Type B pancreatic cell (in vitro differentiated cells): ENCODE measurements around the gene P2RX1. TPM values are rescaled to one million over a fixed set of nuclear protein-coding genes. Genes with fewer than 3 reads are reported as not detected.

Source experiments
- DNase-seq: peaks from one replicate; pipeline ENCODE4 v3.0.0; 2021; ENCODE audit warnings: mixed read lengths; ENCODE audit not compliant: unreplicated experiment; ENCODE audit errors: extremely low spot score
- H3K27ac Mint-ChIP-seq: 2 replicates; pipeline ENCODE4 v1.8.0; 2021; ENCODE audit warnings: mild to moderate bottlenecking, mixed read lengths
- H3K27me3 Mint-ChIP-seq: 2 replicates; pipeline ENCODE4 v1.8.0; 2021; ENCODE audit warnings: mixed read lengths
- H3K36me3 Mint-ChIP-seq: 2 replicates; pipeline ENCODE4 v1.8.0; 2021; ENCODE audit warnings: mixed read lengths
- H3K4me1 Mint-ChIP-seq: one replicate; pipeline ENCODE4 v1.8.0; 2021; ENCODE audit warnings: mixed read lengths; ENCODE audit not compliant: unreplicated experiment
- H3K4me3 Mint-ChIP-seq: 2 replicates; pipeline ENCODE4 v1.8.0; 2021; ENCODE audit warnings: mild to moderate bottlenecking, mixed read lengths
- H3K9me3 Mint-ChIP-seq: 2 replicates; pipeline ENCODE4 v1.8.0; 2021; ENCODE audit warnings: mixed read lengths
- total RNA-seq: library from RNA; stranded (reverse); gene quantifications from 2 replicates; pipeline ENCODE4 v1.2.1, GENCODE V29; 2021; ENCODE audit warnings: low replicate concordance
- TF ChIP-seq, protein P1 (sequence below): fragments of 200-600 bp; sonication (generic); conservative IDR thresholded peaks from 2 replicates; pipeline ENCODE4 v1.5.0; 2021; ENCODE audit warnings: antibody characterized with exemption, mild to moderate bottlenecking

Gene P2RX1
- total RNA-seq, 1 donor from 2014 or later, result not detected

- Mint-ChIP-seq H3K27me3 (peaks cover 28% of the 10 kb centered on the region), H3K9me3 (no peaks in the 10 kb centered on the region), H3K36me3 (no peaks in the 10 kb centered on the region), H3K4me3 (no peak overlapping the region), H3K27ac (peak overlapping the region; percentile 44), H3K4me1 (peaks cover 23% of the 10 kb centered on the region)
- TF ChIP-seq, protein P1, sequence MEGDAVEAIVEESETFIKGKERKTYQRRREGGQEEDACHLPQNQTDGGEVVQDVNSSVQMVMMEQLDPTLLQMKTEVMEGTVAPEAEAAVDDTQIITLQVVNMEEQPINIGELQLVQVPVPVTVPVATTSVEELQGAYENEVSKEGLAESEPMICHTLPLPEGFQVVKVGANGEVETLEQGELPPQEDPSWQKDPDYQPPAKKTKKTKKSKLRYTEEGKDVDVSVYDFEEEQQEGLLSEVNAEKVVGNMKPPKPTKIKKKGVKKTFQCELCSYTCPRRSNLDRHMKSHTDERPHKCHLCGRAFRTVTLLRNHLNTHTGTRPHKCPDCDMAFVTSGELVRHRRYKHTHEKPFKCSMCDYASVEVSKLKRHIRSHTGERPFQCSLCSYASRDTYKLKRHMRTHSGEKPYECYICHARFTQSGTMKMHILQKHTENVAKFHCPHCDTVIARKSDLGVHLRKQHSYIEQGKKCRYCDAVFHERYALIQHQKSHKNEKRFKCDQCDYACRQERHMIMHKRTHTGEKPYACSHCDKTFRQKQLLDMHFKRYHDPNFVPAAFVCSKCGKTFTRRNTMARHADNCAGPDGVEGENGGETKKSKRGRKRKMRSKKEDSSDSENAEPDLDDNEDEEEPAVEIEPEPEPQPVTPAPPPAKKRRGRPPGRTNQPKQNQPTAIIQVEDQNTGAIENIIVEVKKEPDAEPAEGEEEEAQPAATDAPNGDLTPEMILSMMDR, result no peak
- DNase-seq, result no peak
Observed at GRCh38 chr17:3957735-3958599, 41.7 kb upstream of the P2RX1 start.

DNA sequence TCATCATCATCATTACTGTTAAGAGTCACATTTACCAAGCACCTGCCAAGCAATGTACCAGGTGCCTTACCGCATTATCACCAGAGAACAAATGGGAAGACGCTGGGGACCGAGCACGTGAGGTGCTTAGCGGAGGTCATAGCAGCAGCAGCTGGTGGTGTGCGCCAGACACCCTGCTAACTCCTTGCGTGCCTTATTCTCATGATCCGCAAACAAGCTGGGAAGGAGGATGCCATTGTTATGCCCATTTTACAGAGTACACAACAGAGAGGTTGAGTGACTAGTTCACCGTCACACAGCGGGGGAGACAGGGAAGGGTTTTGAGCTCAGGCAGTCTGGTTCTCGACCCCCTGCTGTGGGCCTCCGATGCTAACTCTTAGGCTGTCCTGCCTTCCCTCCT lies 40.7 kb upstream of the P2RX1 start:
- Mint-ChIP-seq H3K36me3 (no peaks in the 10 kb centered on the region), H3K4me3 (no peak overlapping the region), H3K4me1 (peaks cover 23% of the 10 kb centered on the region), H3K27ac (peak overlapping the region; percentile 44), H3K9me3 (no peaks in the 10 kb centered on the region), H3K27me3 (peaks cover 18% of the 10 kb centered on the region)
- DNase-seq, result no peak
- TF ChIP-seq, protein P1, result no peak

DNA sequence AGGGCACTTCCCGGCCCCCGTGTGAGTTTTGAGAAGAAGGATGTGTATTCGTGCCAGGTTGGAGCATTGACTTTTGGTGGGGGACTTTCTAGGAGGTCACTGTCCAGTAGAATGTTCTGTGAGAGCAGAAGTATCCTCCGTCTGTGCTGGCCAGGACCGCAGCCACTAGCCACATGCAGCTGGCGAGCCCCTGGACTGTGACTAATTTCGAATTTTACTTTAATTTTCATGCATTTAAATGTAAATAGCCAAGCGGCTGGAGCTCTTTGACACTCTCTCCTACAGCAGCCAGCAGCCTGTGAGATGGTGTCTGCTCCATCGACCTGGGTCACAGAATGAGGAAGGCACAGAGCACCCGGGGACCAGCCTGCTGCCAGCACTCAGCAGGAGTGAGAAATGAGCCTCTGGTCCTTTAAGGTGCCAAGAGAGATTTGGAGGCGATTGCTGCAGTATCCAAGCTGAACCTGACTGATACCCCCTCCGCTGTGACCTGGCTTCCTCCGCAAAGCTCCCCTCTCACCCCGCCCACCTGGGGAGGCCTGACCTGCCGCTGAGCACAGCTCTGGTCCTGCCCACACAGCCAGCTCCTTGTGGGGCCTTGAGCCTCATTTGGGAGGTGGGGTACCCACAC lies 40.2 kb upstream of the P2RX1 start:
- H3K4me1 Mint-ChIP-seq, result peaks cover 23% of the 10 kb centered on the region
- DNase-seq, result no peak
- no peak overlapping the region for H3K4me3 Mint-ChIP-seq
- TF ChIP-seq, protein P1, result no peak
- no peaks in the 10 kb centered on the region for H3K36me3 Mint-ChIP-seq
- H3K9me3 Mint-ChIP-seq, result no peaks in the 10 kb centered on the region
- peak overlapping the region; percentile 44 for H3K27ac Mint-ChIP-seq
- peaks cover 13% of the 10 kb centered on the region for H3K27me3 Mint-ChIP-seq

- Mint-ChIP-seq H3K4me1 (peaks cover 20% of the 10 kb centered on the region), H3K27me3 (peaks cover 7% of the 10 kb centered on the region), H3K9me3 (no peaks in the 10 kb centered on the region), H3K36me3 (no peaks in the 10 kb centered on the region), H3K27ac (no peak overlapping the region), H3K4me3 (no peak overlapping the region)
- DNase-seq, result no peak
- TF ChIP-seq, protein P1, result no peak
Observed at GRCh38 chr17:3955673-3955988, 39.4 kb upstream of the P2RX1 start.

DNA sequence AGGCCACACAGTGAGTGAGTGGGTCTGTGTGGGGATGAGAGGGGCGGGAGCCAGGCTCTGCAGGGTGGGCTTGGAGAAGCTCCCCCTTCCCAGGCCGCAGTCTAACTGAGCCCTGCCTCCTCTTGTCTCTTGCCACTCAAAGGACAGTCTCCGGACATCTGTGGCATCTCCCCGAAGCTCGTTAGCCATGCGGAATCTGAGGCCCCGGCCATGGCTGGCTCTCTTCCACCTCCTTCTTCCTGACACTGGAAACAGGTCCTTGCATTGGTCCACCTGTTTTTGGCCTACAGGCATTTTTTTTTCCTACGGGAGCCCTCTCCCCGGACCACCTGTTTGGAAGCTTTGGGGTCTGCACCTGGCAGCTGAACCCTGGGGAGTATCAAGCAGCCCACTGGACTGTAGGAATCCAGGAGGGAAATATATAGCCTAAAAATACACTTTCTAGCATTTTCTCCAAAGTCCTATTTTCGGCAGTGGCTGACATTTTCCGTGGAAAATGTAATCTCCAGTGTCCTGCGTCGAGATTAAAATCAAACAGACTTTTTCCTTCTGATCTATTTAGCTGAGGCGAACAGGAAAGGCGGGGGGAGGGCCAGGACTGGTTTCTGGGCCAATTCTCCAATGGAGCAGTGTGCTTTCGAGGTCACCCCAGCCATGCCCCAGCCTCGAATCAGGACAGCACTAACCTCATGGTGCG lies 38.9 kb upstream of the P2RX1 start:
- peaks cover 3% of the 10 kb centered on the region for H3K27me3 Mint-ChIP-seq
- no peak overlapping the region for H3K4me3 Mint-ChIP-seq
- H3K36me3 Mint-ChIP-seq, result no peaks in the 10 kb centered on the region
- H3K27ac Mint-ChIP-seq, result no peak overlapping the region
- TF ChIP-seq, protein P1, result no peak
- no peaks in the 10 kb centered on the region for H3K9me3 Mint-ChIP-seq
- H3K4me1 Mint-ChIP-seq, result peaks cover 15% of the 10 kb centered on the region
- DNase-seq, result no peak
